HG02798 (cell line): ENCODE data around the gene MACF1.

ENCODE experiments used
- ATAC-seq: cut with Tn5 transposase; IDR thresholded peaks from one replicate; pipeline ENCODE4 v1.9.1; 2021; ENCODE audit warnings: mild to moderate bottlenecking; ENCODE audit not compliant: unreplicated experiment, poor library complexity

Gene MACF1

DNA sequence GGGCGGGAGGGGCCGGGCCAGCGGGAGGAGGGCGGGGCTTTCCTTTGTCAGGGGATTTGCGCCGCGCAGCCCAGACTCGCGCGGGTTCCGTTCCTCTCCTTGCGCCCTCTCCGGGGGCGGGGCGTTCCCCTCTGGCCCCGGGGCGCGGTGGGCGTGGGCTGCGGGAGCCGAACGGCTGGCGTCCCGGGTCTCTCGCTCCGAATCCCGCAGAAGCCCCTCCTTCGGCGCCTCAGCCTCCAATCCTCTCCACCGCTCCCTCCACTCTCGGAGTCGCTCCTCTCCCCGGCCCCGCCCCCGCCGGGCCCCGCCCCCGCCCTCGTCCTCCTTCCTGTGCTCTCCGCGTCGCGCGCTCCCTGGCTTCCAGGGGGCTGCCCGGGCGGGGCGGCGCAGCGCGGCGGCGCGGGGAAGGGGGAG, 204.2 kb downstream of the MACF1 start:
- ATAC-seq: peak; percentile 79

DNA sequence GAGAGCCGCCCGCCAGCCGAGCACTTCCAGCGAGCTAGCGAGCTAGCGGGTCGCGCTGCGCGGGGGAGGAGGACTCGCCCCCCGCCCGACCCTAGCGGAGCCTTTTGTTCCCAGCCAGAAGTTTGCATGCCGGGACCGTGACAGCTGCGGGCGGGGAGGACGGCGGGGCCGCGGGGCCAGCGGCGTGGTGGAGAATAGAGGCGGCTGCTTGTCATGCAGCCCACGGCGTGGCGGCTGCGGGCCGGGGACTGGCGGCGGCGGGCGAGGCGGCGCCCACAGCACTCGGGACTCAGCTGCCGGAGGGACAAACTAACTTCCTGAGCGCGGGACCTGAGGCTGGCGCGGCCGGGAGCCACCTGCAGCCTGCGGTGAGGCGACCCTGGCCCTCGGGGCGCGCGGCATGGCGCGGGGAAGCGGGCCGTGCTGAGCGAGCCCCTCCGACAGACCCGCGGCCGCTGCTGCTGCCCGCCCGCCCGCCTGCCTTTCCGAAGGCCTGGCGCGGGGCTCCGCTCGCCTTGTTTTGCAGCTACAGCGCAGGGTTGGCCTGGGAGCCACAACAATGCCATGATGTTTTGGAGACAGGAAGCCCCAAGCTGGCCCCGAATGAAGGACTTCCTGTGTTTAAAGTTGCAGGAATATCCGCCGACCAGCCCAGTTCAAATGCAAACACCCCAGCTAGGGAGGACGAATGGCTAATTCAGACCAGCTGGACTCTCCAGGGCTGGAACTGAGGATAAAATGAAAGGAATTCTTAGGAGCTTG, 204.7 kb downstream of the MACF1 start:
- no peak for ATAC-seq

- no peak for ATAC-seq
Measured at GRCh38 chr1:39410915-39411436, 206.5 kb downstream of the MACF1 start.

DNA sequence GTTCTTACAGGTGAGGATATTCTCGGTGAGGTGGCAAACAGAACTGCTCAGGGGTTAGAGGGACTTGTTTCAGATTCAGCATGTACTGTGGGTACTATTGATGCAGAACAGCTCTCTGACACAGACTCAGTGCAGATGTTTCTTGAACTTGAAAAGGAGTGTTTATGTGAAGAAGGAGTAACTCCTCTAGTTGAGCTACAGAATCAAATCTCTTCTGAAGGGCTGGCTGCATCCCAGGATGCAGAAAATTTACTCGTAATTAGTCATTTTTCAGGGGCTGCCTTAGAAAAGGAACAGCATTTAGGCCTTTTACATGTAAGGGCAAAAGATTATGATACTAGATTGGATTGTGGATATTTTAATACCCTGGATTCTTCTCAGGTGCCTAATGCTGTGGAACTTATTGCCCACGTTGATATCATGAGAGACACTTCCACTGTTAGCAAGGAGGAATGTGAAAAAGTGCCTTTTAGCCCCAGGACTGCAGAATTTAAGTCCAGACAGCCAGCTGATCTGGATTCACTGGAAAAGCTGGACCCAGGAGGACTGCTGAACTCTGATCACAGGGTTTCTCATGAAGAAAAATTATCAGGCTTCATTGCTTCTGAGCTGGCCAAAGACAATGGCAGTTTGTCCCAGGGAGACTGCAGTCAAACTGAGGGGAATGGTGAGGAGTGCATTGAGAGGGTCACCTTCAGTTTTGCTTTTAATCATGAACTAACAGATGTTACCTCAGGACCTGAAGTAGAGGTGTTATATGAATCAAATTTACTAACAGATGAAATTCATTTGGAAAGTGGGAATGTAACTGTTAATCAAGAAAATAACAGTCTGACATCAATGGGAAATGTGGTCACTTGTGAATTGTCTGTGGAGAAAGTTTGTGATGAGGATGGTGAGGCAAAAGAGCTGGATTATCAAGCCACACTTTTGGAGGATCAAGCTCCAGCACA, 207.3 kb downstream of the MACF1 start:
- no peak for ATAC-seq

- ATAC-seq: no peak
Measured at GRCh38 chr1:39412892-39413291, 208.4 kb downstream of the MACF1 start.

DNA sequence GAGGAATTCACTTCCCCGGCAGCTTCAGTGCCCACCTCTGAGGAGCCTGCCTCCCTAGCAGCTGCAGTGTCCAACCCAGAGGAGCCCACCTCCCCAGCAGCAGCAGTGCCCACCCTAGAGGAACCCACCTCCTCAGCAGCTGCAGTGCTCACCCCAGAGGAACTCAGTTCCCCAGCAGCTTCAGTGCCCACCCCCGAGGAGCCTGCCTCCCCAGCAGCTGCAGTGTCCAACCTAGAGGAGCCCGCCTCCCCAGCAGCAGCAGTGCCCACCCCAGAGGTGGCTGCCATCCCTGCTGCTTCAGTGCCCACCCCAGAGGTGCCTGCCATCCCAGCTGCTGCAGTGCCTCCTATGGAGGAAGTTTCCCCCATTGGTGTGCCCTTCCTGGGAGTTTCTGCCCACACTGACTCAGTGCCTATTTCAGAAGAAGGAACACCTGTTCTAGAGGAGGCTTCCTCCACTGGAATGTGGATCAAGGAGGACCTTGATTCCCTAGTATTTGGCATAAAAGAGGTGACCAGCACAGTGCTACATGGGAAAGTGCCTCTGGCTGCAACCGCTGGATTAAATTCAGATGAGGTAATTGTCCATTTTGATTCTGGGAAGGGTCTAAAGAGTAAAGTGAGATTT, 209.5 kb downstream of the MACF1 start:
- no peak for ATAC-seq

- ATAC-seq: no peak
Measured at GRCh38 chr1:39415553-39415952, 211.1 kb downstream of the MACF1 start.

GRCh38 chr1:39416609-39417008, 212.1 kb downstream of the MACF1 start:
- no peak for ATAC-seq

DNA sequence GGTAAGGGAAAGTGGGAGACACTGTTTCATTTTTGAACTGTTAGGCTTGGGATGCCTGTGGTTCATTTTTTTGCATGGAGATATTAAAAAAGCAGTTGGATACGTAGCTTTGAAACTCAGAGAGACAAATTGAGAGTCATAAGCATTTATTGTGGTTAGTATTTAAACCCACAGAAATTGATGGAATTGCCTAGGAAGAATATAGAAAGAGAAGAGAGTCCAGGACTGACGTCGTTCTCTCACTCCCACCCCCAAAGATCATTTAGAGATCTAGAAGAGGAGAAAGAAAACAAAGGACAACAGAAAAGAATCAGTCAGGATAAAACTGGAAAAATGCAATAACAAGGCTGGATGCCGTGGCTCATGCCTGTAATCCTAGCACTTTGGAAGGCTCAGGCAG, 213.7 kb downstream of the MACF1 start:
- ATAC-seq: no peak

GRCh38 chr1:39420493-39420892, 216.0 kb downstream of the MACF1 start:
- ATAC-seq: no peak

DNA sequence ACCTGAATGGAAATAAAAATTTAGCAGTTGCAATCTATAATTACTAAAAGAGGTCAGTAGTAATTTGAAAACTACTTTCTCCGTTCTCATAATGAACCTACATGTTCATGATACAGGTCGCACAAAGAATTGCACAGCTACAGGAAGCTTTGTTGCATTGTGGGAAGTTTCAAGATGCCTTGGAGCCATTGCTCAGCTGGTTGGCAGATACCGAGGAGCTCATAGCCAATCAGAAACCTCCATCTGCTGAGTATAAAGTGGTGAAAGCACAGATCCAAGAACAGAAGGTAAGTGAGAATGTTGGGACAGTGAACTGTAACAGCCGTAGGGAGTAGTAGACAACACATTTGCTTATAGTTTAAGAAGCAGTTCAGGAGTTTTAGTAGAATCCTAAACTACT, 218.1 kb downstream of the MACF1 start:
- no peak for ATAC-seq

- ATAC-seq: no peak
Measured at GRCh38 chr1:39425151-39425550, 220.7 kb downstream of the MACF1 start.

DNA sequence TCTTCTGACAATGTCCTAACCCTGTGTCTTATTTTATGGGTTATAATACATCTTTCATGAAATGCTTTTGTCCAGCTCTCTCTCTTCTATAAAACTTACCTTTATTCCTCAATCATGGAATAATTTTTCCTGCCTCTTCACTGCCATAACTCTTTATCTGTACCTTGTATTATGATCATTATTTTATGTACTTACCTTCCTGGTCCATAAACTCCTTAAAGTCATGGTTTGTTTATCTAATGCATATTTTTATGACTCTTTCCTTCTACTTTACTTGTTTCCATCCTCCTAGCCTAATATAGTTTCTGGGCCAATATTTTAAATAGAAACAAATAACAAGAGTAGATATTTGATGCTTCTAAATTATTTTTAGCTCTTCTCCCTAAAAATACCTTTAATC, 221.1 kb downstream of the MACF1 start:
- ATAC-seq: no peak

GRCh38 chr1:39426346-39426745, 221.9 kb downstream of the MACF1 start:
- no peak for ATAC-seq

DNA sequence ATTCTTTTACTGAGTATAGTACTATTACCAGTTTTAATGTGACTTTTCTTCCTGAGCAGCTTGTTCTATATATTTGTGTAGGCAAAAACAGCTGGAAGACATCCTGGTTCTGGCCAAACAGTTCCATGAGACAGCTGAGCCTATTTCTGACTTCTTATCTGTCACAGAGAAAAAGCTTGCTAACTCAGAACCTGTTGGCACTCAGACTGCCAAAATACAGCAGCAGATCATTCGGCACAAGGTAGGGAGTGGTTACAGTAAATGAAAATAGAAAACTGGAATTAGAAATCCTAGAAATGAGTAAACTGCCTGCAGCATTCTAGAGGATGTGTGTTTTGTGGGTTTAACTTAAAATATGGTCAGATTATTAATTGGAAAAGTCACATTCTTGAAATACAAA, 222.9 kb downstream of the MACF1 start:
- ATAC-seq: no peak

GRCh38 chr1:39427912-39428311, 223.4 kb downstream of the MACF1 start:
- ATAC-seq: no peak

DNA sequence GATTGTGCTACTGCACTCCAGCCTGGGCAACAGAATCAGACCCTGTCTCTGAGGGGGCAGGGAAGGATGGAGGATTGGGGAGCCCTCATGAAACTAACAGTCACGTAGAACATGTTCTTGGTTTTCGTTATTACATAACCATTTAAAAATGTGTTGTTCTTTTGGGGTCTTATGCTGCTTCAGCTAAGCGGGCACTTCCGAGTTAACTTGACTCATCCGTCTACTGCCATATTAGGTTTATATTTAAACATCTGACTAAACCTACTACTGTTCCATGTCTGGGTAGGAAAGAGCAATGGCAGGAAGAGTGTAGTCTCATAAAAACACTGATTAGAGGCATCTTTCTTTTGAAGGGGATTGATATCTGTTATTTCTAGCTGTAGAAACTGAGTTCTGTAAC, 227.4 kb downstream of the MACF1 start:
- no peak for ATAC-seq

GRCh38 chr1:39434797-39435395, 230.4 kb downstream of the MACF1 start:
- no peak for ATAC-seq

GRCh38 chr1:39435597-39435996, 231.1 kb downstream of the MACF1 start:
- no peak for ATAC-seq

- no peak for ATAC-seq
Measured at GRCh38 chr1:39436842-39437241, 232.3 kb downstream of the MACF1 start.
